Endodermal cell (in vitro differentiated cells): ENCODE data around the gene CRPPA. TPM values are rescaled to one million over a fixed set of nuclear protein-coding genes. Genes with fewer than 3 reads are reported as not detected.
"Not testable (repeated sequence)": the region's sequence is repeated elsewhere in the genome, so short reads cannot be mapped to it uniquely, and the experiment has no call there.

Experiments used
- DNase-seq: peaks from one replicate; pipeline ENCODE4 v3.0.0-alpha.2; 2017
- H3K27ac ChIP-seq: 2 replicates; pipeline ENCODE4 v1.5.1; 2013; ENCODE audit warnings: mild to moderate bottlenecking, low read depth, low read length, moderate library complexity
- H3K27me3 ChIP-seq: 2 replicates; pipeline ENCODE4 v1.6.1; 2013; ENCODE audit warnings: mild to moderate bottlenecking, low read length, moderate library complexity; ENCODE audit not compliant: insufficient read depth, control insufficient read depth, poor library complexity, severe bottlenecking
- H3K36me3 ChIP-seq: 2 replicates; pipeline ENCODE4 v1.7.0; 2013; ENCODE audit warnings: mild to moderate bottlenecking, low read length, moderate library complexity; ENCODE audit not compliant: control insufficient read depth, insufficient read depth
- H3K4me1 ChIP-seq: one replicate; pipeline ENCODE4 v1.7.0; 2013; ENCODE audit warnings: low read length; ENCODE audit not compliant: control insufficient read depth, insufficient read depth
- H3K4me3 ChIP-seq: 2 replicates; pipeline ENCODE4 v1.5.1; 2013; ENCODE audit warnings: mild to moderate bottlenecking, low read length, moderate library complexity
- H3K9ac ChIP-seq: 2 replicates; pipeline ENCODE4 v1.6.1; 2013; ENCODE audit warnings: mild to moderate bottlenecking, low read length, moderate library complexity; ENCODE audit not compliant: poor library complexity, severe bottlenecking; ENCODE audit errors: extremely low read depth
- H3K9me3 ChIP-seq: 2 replicates; pipeline ENCODE4 v1.6.1; 2013; ENCODE audit warnings: mild to moderate bottlenecking, low read length, moderate library complexity; ENCODE audit not compliant: control insufficient read depth
- H3K27ac Mint-ChIP-seq: 2 replicates; pipeline ENCODE4 v1.8.0; 2020; ENCODE audit warnings: mixed read lengths
- H3K27me3 Mint-ChIP-seq: 2 replicates; pipeline ENCODE4 v1.8.0; 2021; ENCODE audit warnings: mild to moderate bottlenecking, mixed read lengths; ENCODE audit not compliant: insufficient read depth
- H3K36me3 Mint-ChIP-seq: 2 replicates; pipeline ENCODE4 v1.8.0; 2020; ENCODE audit warnings: low read depth, mixed read lengths
- H3K4me1 Mint-ChIP-seq: 2 replicates; pipeline ENCODE4 v1.8.0; 2020; ENCODE audit warnings: mixed read lengths
- H3K4me3 Mint-ChIP-seq: 2 replicates; pipeline ENCODE4 v1.8.0; 2020; ENCODE audit warnings: mild to moderate bottlenecking, moderate library complexity, mixed read lengths
- H3K9me3 Mint-ChIP-seq: 2 replicates; pipeline ENCODE4 v1.8.0; 2020; ENCODE audit warnings: mild to moderate bottlenecking, mixed read lengths
- CTCF ChIP-seq: fragments of 200-600 bp; sonication (generic); conservative IDR thresholded peaks from 2 replicates; pipeline ENCODE4 v1.5.0; 2021; ENCODE audit warnings: antibody characterized with exemption, mild to moderate bottlenecking
- WGBS, 2 experiments: methylation state at CpG; one replicate each; pipeline versions ENCODE4 v1.1.5 to v1.1.7; 2013; ENCODE audit warnings: missing lambda C conversion rate in 2 of 2, mixed read lengths in 1 of 2; ENCODE audit not compliant: insufficient coverage in 1 of 2, insufficient read length in 1 of 2; 5-methylcytosine and 5-hydroxymethylcytosine counted together
- total RNA-seq, 2 donors: library from RNA; stranded (reverse); fragmentation: NEBNext Ultra II Directional in 1 of 2; extraction: Animal tissue kit (Norgen Biotek cat#: 25700) in 1 of 2; gene quantifications; 2 replicates in 1 of 2; 3 replicates in 1 of 2; pipeline ENCODE4 v1.2.1, GENCODE V29; 2021

The CRPPA gene
- total RNA-seq, 2 donors from 2014 or later, result 3.7 to 5.4 TPM

- no peak overlapping the region for H3K9ac ChIP-seq
- H3K36me3 ChIP-seq, result peaks cover 11% of the 10 kb centered on the region
- no peaks in the 10 kb centered on the region for H3K4me1 ChIP-seq
- Mint-ChIP-seq H3K4me3 (no peak overlapping the region), H3K4me1 (no peaks in the 10 kb centered on the region), H3K27me3 (no peaks in the 10 kb centered on the region), H3K36me3 (peaks cover 25% of the 10 kb centered on the region), H3K27ac (no peak overlapping the region), H3K9me3 (peaks cover 39% of the 10 kb centered on the region)
- no peak for TF ChIP-seq CTCF
- H3K27ac ChIP-seq, result no peak overlapping the region
- DNase-seq, result no peak
- 99 to 100% methylated on average over 3 to 4 of the region's 4 CpGs for WGBS, 2 experiments
- no peak overlapping the region for H3K4me3 ChIP-seq
- H3K9me3 ChIP-seq, result peaks cover 37% of the 10 kb centered on the region
- H3K27me3 ChIP-seq, result no peaks in the 10 kb centered on the region
These were observed 27.4 kb downstream of the CRPPA start for GRCh38 chr7:16393862-16394422.

GRCh38 chr7:16392990-16393523, 28.3 kb downstream of the CRPPA start:
- Mint-ChIP-seq H3K9me3 (peaks cover 30% of the 10 kb centered on the region), H3K27ac (no peak overlapping the region), H3K4me3 (no peak overlapping the region), H3K27me3 (no peaks in the 10 kb centered on the region), H3K4me1 (no peaks in the 10 kb centered on the region), H3K36me3 (peaks cover 21% of the 10 kb centered on the region)
- peaks cover 28% of the 10 kb centered on the region for H3K9me3 ChIP-seq
- H3K4me1 ChIP-seq, result no peaks in the 10 kb centered on the region
- WGBS, 2 experiments, result 100% methylated on average over 2 of the region's 2 CpGs; no CpG with 5 or more reads in 1 of the 2 experiments
- no peaks in the 10 kb centered on the region for H3K27me3 ChIP-seq
- H3K36me3 ChIP-seq, result peaks cover 3% of the 10 kb centered on the region
- no peak for TF ChIP-seq CTCF
- no peak overlapping the region for H3K4me3 ChIP-seq
- DNase-seq, result no peak
- no peak overlapping the region for H3K9ac ChIP-seq
- H3K27ac ChIP-seq, result no peak overlapping the region

- not testable (repeated sequence) for H3K27me3 ChIP-seq, DNase-seq, H3K36me3 ChIP-seq, H3K27me3 Mint-ChIP-seq, H3K27ac Mint-ChIP-seq, H3K4me1 Mint-ChIP-seq, H3K9ac ChIP-seq, H3K4me1 ChIP-seq, H3K27ac ChIP-seq, H3K4me3 Mint-ChIP-seq
- WGBS, 2 experiments, result 92 to 94% methylated on average over 12 to 18 of the region's 18 CpGs
- Mint-ChIP-seq H3K36me3 (peaks cover 20% of the 10 kb centered on the region), H3K9me3 (peaks cover 58% of the 10 kb centered on the region)
- H3K9me3 ChIP-seq, result peaks cover 13% of the 10 kb centered on the region
- H3K4me3 ChIP-seq, result peak overlapping the region; percentile 36
These were observed 37.6 kb downstream of the CRPPA start for GRCh38 chr7:16383786-16384185.

- H3K9ac ChIP-seq, H3K4me1 Mint-ChIP-seq, H3K27ac ChIP-seq, DNase-seq, H3K4me3 Mint-ChIP-seq, H3K27me3 Mint-ChIP-seq, H3K27ac Mint-ChIP-seq, H3K4me1 ChIP-seq, H3K36me3 ChIP-seq, H3K27me3 ChIP-seq, H3K4me3 ChIP-seq: not testable (repeated sequence)
- H3K9me3 ChIP-seq, result peaks cover 13% of the 10 kb centered on the region
- H3K36me3 Mint-ChIP-seq, result peaks cover 20% of the 10 kb centered on the region
- 94% methylated on average over 7 of the region's 7 CpGs; no CpG with 5 or more reads in 1 of the 2 experiments for WGBS, 2 experiments
- peaks cover 58% of the 10 kb centered on the region for H3K9me3 Mint-ChIP-seq
These were observed 38.2 kb downstream of the CRPPA start for GRCh38 chr7:16383103-16383502.

Other genes with a start within 250 kb of the CRPPA start
- gene SOSTDC1, start 44.2 kb upstream of the CRPPA start, total RNA-seq, result under 1 TPM; 0.13 to 0.29 TPM
- not detected for gene LRRC72, start 105.3 kb upstream of the CRPPA start, total RNA-seq
- gene ANKMY2, start 224.2 kb upstream of the CRPPA start, total RNA-seq, result 10 to 100 TPM; 37.7 to 73.4 TPM
- 10 to 100 TPM; 75.1 to 87.7 TPM for gene BZW2, start 224.6 kb upstream of the CRPPA start, total RNA-seq